Measurements from ENCODE around the gene MATCAP1. TPM values are rescaled to one million over a fixed set of nuclear protein-coding genes. Genes with fewer than 3 reads are reported as not detected.

MATCAP1 gene
- total RNA-seq, 1 experiment from 2014 or later, result 16.2 TPM

GRCh38 chr16:67213197-67214019 lies 29.6 kb upstream of the MATCAP1 start:
- no peaks in the 10 kb centered on the region; the same call in 1 of the 2 replicates for H3K27me3 ChIP-seq (ENCODE audit: control insufficient read depth, insufficient read depth, low read length)
- no peaks in the 10 kb centered on the region for H3K36me3 ChIP-seq (replicated peaks; ENCODE audit: control insufficient read depth, insufficient read depth, low read length)
- no peak for DNase-seq

GRCh38 chr16:67212766-67213165 lies 29.0 kb upstream of the MATCAP1 start:
- H3K36me3 ChIP-seq (replicated peaks; ENCODE audit: control insufficient read depth, insufficient read depth, low read length), result no peaks in the 10 kb centered on the region
- H3K27me3 ChIP-seq (ENCODE audit: control insufficient read depth, insufficient read depth, low read length), result no peaks in the 10 kb centered on the region; the same call in 1 of the 2 replicates
- no peak overlapping the region for H3K4me3 ChIP-seq (ENCODE audit: insufficient read depth, low read depth, low read length)
- no peak for DNase-seq

More at GRCh38 chr16:67213197-67214019, 29.6 kb upstream of the MATCAP1 start:
- no peak overlapping the region for H3K4me3 ChIP-seq (ENCODE audit: insufficient read depth, low read depth, low read length)

- H3K27me3 ChIP-seq (ENCODE audit: control insufficient read depth, insufficient read depth, low read length), result no peaks in the 10 kb centered on the region; the same call in 1 of the 2 replicates
- DNase-seq, result no peak
- H3K4me3 ChIP-seq (ENCODE audit: insufficient read depth, low read depth, low read length), result no peak overlapping the region
- H3K36me3 ChIP-seq (replicated peaks; ENCODE audit: control insufficient read depth, insufficient read depth, low read length), result no peaks in the 10 kb centered on the region
Measured at GRCh38 chr16:67211674-67212073, 27.9 kb upstream of the MATCAP1 start.

- DNase-seq, result peak; percentile 73
- no peak overlapping the region for H3K4me3 ChIP-seq (ENCODE audit: insufficient read depth, low read depth, low read length)
- no peaks in the 10 kb centered on the region; the same call in 1 of the 2 replicates for H3K27me3 ChIP-seq (ENCODE audit: control insufficient read depth, insufficient read depth, low read length)
- no peaks in the 10 kb centered on the region for H3K36me3 ChIP-seq (replicated peaks; ENCODE audit: control insufficient read depth, insufficient read depth, low read length)
Measured at GRCh38 chr16:67210069-67210937, 26.5 kb upstream of the MATCAP1 start.

- Histone ChIP-seq H3K4me3 (ENCODE audit: insufficient read depth, low read depth, low read length) (no peak overlapping the region), H3K27me3 (ENCODE audit: control insufficient read depth, insufficient read depth, low read length) (no peaks in the 10 kb centered on the region; the same call in 1 of the 2 replicates), H3K36me3 (replicated peaks; ENCODE audit: control insufficient read depth, insufficient read depth, low read length) (no peaks in the 10 kb centered on the region)
- DNase-seq, result no peak
Measured at GRCh38 chr16:67209565-67209964, 25.8 kb upstream of the MATCAP1 start.

- no peaks in the 10 kb centered on the region; the same call in 1 of the 2 replicates for H3K36me3 ChIP-seq (replicated peaks; ENCODE audit: control insufficient read depth, insufficient read depth, low read length)
- no peak overlapping the region for H3K4me3 ChIP-seq (ENCODE audit: insufficient read depth, low read depth, low read length)
- no peak for DNase-seq
Measured at GRCh38 chr16:67208154-67208896, 24.6 kb upstream of the MATCAP1 start.

GRCh38 chr16:67207249-67208091 lies 23.7 kb upstream of the MATCAP1 start:
- H3K4me3 ChIP-seq (ENCODE audit: insufficient read depth, low read depth, low read length), result no peak overlapping the region
- no peaks in the 10 kb centered on the region; the same call in 1 of the 2 replicates for H3K27me3 ChIP-seq (ENCODE audit: control insufficient read depth, insufficient read depth, low read length)
- no peaks in the 10 kb centered on the region; the same call in 1 of the 2 replicates for H3K36me3 ChIP-seq (replicated peaks; ENCODE audit: control insufficient read depth, insufficient read depth, low read length)
- peak; percentile 74 for DNase-seq

More at GRCh38 chr16:67208154-67208896, 24.6 kb upstream of the MATCAP1 start:
- H3K27me3 ChIP-seq (ENCODE audit: control insufficient read depth, insufficient read depth, low read length), result no peaks in the 10 kb centered on the region; the same call in 1 of the 2 replicates

- H3K27me3 ChIP-seq (ENCODE audit: control insufficient read depth, insufficient read depth, low read length), result no peaks in the 10 kb centered on the region; the same call in 1 of the 2 replicates
- DNase-seq, result no peak
- H3K36me3 ChIP-seq (replicated peaks; ENCODE audit: control insufficient read depth, insufficient read depth, low read length), result no peaks in the 10 kb centered on the region; the same call in 1 of the 2 replicates
- H3K4me3 ChIP-seq (ENCODE audit: insufficient read depth, low read depth, low read length), result no peak overlapping the region
Measured at GRCh38 chr16:67206838-67207248, 23.1 kb upstream of the MATCAP1 start.

- H3K4me3 ChIP-seq (ENCODE audit: insufficient read depth, low read depth, low read length), result no peak overlapping the region
- no peak for DNase-seq
- H3K27me3 ChIP-seq (ENCODE audit: control insufficient read depth, insufficient read depth, low read length), result no peaks in the 10 kb centered on the region
- no peaks in the 10 kb centered on the region; the same call in 1 of the 2 replicates for H3K36me3 ChIP-seq (replicated peaks; ENCODE audit: control insufficient read depth, insufficient read depth, low read length)
Measured at GRCh38 chr16:67206129-67206837, 22.5 kb upstream of the MATCAP1 start.

GRCh38 chr16:67204076-67204475 lies 20.3 kb upstream of the MATCAP1 start:
- Histone ChIP-seq H3K4me3 (ENCODE audit: insufficient read depth, low read depth, low read length) (no peak overlapping the region), H3K36me3 (replicated peaks; ENCODE audit: control insufficient read depth, insufficient read depth, low read length) (no peaks in the 10 kb centered on the region; the same call in 1 of the 2 replicates), H3K27me3 (ENCODE audit: control insufficient read depth, insufficient read depth, low read length) (no peaks in the 10 kb centered on the region)
- DNase-seq, result no peak

GRCh38 chr16:67202956-67203493 lies 19.3 kb upstream of the MATCAP1 start:
- Histone ChIP-seq H3K27me3 (ENCODE audit: control insufficient read depth, insufficient read depth, low read length) (no peaks in the 10 kb centered on the region), H3K36me3 (replicated peaks; ENCODE audit: control insufficient read depth, insufficient read depth, low read length) (no peaks in the 10 kb centered on the region; the same call in 1 of the 2 replicates), H3K4me3 (ENCODE audit: insufficient read depth, low read depth, low read length) (no peak overlapping the region)
- peak; percentile 60 for DNase-seq

GRCh38 chr16:67202426-67202825 lies 18.7 kb upstream of the MATCAP1 start:
- Histone ChIP-seq H3K36me3 (replicated peaks; ENCODE audit: control insufficient read depth, insufficient read depth, low read length) (peaks cover 2% of the 10 kb centered on the region), H3K4me3 (ENCODE audit: insufficient read depth, low read depth, low read length) (no peak overlapping the region), H3K27me3 (ENCODE audit: control insufficient read depth, insufficient read depth, low read length) (no peaks in the 10 kb centered on the region)
- DNase-seq, result peak; percentile 45

Measured in H7 (cell line).